NCI-H2171 (cell line): ENCODE measurements around the gene KRT3.
"Not testable (repeated sequence)": the region's sequence is repeated elsewhere in the genome, so short reads cannot be mapped to it uniquely, and the experiment has no call there.

ENCODE experiments used
- DNase-seq: peaks from one replicate; lab custom pipeline; 2025; lab: John Stamatoyannopoulos, UW

The KRT3 gene

DNA sequence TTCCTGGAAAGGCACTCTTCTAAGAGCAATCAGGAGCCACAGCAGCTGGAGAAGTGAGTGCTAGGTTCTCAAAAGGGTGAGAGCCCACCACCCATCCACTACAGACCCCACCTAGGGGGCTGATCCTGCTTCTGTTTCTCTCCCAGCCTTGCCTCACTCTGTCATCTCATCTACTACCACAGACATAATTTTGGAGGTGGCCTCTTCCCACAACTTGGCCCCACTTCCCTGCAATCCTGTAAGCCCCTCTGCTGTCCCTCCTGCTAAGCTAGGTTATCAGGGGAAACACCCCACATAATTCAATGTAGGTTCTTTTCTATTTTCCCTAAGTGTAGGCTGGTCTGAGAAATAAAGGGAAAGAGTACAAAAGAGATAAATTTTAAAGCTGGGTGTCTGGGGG is 35.3 kb downstream of the KRT3 start:
- no peak for DNase-seq

DNA sequence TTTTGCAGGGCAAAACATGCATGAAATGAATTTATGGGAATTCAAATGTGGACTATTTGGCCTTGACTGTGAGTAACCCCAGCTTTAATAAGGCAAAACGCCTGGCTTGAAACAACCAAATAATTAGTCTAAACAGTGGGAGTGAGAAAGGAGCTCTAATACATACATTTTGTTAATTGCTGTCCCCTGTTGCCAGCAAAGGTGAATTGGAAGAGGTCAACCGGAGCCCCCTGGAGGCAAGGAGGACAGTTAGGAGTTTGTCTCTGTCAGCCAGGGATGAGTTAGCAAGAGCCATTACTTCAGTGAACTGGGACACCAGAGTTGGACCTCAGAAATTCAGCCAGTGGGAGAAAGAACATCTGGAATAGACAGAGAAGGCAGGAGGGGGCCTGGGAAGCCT is 36.2 kb downstream of the KRT3 start:
- DNase-seq = no peak

DNA sequence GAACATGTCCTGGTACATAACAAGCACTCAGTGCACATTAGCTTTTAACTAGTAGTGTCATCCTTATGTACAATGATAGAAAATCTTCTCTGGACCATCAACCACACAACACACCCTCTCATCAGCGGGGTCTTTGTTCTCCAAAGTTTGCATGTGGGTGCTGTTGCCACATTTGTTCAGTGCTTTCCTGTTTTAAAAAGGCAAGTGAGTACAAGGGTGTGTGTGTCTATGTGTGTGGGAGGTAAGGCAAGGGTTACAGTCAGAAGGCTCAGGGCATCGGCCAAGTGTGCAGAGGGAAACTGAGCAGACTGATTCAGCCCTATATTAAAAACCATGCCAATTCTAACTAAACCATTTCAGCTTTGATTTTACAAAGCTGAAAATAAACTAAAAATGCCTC is 36.7 kb downstream of the KRT3 start:
- DNase-seq = no peak

DNA sequence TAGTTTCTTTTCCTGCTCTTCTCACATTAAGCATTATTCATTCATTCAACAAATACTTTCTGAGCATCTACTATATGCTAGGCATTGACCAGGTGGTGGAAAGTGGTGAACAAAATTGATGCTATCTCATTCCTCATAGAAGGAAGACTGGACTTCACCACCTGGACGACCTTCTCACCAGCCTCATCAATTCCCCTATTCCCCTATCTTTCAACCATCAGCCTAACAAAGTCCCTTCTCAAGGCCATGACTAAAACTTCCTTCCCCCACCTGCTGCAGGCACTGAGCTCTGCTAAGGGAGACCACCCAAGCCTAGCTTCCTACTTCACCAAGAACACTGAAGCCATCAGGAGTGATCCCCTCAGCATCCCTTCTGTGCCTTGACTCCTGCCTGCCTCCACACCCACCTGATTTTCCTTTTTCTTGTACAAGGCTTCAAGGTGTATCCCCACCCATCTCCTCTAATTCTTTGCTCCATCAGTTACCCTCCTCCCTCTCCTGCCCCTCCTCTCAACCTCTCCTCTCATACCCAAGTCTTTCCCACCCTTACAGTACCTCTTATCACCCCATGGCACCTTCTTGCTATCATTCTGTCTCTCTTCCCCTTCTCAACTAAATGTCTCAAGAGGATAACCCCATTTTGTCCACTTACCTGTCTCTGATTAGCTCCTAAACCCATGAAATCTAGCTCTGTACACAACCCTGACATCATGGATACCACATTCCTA is 38.3 kb downstream of the KRT3 start:
- DNase-seq = no peak

DNA sequence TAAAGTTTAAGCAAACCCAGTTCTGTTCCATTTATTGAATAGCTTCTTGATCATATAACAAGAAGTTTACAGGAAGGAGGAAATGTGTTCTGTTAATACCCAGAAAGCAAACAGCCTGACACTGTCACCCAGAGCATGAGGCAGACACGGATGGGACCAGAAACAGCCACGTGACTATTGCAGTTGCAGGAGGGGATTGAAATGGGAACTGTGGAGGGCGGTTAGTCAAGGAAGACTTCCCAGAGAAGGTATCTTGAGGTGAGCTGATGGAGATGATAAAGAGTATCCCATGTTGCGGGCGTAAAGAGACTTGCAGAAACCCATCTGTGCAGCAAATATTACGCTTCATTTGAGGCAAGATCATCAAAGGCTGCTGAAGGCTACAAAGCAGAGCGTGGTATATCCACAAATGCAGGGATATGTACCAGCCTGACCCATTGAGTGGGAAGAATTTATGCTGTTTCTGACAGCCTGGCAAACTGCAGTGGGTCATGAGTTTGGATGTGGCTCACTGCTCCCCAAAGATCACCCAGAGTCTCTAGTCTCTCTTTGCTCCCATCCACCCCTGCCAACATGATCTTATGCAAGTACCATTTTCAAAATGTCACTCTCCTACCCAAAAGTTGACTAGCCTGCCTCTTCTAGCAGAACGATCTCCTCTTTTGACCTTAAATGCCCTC is 39.5 kb downstream of the KRT3 start:
- no peak for DNase-seq

DNA sequence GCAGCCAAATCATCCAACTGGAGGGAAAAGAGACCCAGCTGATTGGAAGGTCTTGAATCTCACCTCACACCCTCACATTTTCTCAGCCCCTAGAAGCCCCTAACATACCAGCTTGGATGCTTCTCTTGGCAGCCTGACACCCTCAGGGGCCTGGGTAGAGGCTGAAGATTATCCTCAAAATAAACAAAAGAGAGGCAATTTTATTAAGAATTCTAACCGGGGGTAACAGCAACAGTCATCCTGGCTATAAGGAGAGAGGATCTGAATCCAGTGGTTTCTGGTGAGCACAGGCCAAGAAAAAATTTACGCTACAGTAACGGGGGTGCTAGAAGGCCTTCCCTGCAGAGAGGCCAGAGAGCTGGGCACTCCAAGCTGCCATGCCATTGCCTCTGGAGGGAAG is 40.4 kb downstream of the KRT3 start:
- no peak for DNase-seq

DNA sequence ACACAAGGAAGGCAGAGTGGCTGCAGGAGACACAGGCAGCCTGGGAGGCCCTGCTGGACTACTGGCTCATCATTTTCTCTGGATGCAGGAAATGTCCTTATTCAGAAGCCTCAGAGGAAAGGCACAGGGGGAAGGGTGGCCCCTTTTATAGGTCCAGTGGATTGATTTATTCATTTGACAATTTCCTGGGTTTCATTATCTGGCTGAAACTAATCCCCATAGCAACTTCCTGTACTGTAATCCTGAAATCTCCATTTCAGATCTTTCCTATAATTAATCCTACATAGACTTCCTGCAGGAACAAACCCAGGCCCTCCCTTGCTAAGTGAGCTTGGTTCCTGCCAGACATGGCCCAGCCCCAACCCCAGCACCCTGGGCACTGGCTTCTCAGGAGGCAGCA is 41.8 kb downstream of the KRT3 start:
- no peak for DNase-seq

DNA sequence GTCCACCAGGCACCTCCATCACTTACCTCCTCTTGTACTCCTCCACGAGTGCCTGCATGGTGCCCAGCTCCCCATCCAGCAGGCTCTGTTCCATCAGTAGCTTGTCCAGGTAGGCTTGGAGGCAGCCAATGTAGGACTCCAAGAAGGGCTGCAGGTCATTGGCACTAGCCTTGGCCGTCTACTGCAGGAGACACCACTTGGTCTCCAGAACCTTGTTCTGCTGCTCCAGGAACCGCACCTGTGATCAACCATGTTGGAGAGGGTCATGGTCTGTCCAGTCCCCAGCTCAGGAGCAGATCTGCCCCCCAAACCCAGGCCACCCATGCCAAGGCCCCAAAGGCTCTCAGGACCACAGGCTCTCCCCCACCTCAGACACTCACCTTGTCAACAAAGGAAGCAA is 42.6 kb downstream of the KRT3 start:
- no peak for DNase-seq

DNA sequence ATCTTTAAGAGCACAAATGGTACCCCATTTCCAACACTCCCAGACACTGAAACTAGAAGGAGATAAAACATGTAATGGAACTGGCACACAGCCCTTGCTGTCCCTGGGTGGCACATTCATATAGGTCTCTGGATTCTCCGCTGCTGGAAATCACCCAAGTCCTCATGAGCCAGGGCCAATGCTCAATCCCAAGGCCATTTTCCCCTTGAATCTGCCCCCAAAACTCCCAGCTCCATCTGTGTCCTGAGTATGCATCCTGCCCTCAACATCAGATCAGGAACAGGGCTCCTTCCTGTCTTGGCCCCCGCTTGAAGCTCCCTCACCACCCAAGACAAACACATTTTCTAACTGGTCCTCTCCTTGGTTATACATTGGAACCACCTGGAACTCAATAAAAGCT is 43.4 kb downstream of the KRT3 start:
- no peak for DNase-seq

DNA sequence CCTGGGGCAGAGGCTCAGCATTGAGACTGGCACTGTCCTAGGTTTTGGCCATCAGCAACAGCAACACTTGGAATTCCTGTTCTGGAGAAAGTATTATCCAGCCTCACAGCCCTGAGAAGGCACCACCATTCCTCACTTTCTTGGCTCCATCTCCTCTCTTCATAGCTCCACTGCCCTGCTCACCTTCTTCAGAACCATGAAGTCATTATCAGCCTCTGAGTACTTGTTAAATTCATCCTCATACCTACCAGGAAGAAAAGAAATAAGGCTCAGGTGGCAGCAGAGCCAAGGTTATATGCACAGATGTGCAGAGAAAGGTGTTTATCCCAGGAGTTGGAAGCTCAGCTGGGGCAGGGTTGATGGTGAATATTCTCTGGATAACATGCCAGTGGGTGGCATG is 44.1 kb downstream of the KRT3 start:
- no peak for DNase-seq

DNA sequence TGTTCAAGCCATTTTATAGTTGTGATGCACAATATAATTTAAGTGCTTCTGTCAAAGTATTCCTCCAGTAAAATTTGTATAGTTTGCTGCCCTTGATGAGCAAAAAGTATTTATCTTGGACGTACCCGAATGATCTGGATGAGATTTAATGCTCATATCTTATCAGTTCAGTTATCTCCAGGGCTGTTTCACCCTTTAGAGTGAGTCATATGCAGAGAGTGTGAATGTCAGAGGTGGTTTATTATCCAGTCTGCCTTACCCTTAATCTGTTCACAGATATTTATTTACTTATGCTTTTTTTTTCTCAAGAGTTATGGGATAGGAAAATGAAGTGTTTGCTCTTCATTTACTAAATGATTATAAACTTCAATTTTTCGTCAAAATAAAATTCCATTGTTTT is 45.4 kb downstream of the KRT3 start:
- DNase-seq = not testable (repeated sequence)

DNA sequence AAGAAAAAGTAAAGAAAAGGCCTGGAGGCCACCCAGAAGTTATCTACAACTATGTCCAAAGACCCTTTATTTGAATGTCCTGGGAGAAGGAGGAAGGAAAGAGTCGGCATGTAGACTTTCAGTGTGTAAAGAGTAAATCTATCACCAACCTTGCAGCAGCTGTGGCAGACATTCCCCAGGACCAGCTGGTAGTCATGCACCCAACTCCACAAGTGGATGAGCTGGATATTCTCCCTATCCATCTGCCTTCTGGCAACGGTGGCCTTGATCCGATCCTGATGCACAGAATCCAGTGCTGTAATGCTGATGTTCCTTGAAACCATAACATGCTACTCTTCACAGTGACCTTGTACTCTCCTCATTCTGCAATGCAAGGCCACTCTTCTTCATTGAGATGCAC is 46.1 kb downstream of the KRT3 start:
- DNase-seq = no peak

DNA sequence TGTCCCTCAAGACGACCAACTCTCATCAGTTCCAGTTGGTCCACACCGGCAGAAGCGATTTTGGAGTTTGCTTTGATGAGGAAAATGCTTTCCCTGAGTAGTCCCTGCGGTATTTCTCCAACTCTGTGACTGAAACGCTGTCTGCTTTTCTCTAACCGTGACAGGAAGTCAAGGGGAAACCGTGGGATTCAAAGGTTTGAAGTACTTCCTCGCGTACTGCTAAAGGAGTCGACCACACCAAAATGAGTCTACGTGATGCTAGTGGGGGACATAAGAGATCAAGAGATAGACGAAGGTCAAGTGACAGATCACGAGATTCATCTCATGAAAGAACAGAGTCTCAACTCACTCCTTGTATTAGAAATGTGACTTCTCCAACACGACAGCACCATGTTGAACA is 47.3 kb downstream of the KRT3 start:
- DNase-seq = no peak

DNA sequence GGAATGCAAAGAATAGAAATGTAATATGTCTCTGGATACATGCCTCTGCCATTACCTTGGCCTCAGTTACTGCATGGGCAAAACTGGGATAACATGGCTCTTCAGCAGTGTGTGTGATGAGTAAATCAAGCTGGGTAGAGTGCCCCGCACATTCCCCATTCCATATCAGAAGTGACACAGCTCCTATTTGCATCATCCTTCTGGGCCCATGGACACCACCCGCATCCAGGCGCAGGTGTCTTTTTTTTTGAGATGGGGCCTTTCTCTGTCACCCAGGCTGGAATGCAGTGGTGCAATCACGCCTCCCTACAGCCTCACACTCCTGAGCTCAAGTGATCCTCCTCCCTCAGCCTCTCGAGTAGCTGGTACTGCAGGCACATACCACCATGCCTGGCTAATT is 50.4 kb downstream of the KRT3 start:
- no peak for DNase-seq

DNA sequence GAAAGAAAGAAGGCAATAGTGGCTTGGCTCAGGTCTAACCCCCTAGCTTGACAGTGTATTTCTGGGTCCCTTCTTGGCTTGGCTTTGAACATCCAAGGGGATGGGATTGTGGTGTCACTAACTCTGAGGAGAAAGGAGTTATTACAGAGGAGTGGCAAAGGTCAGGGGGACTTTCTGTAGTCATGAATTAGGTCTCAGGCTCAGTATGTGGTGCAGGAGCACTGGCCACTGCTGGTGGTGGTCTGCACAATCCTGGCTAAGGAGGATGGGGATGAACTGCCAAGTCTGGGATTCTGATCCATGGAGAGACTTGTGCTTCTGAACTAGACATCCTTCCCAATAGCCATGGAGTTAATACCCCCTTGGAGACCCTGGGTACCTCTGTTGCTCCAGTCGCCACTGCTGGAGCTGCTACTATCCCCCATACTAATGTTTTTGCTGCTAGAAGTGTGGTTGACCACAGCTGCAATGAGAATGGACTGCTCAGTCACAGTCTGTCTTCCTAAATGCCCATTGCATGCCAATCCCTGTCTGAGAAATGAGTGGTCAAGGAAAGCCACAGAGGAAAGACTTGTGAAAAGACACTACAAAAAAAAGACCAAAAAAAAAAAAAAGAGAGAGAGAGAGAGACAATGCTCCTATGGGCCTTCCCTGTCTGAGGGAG is 51.3 kb downstream of the KRT3 start:
- DNase-seq = no peak

DNA sequence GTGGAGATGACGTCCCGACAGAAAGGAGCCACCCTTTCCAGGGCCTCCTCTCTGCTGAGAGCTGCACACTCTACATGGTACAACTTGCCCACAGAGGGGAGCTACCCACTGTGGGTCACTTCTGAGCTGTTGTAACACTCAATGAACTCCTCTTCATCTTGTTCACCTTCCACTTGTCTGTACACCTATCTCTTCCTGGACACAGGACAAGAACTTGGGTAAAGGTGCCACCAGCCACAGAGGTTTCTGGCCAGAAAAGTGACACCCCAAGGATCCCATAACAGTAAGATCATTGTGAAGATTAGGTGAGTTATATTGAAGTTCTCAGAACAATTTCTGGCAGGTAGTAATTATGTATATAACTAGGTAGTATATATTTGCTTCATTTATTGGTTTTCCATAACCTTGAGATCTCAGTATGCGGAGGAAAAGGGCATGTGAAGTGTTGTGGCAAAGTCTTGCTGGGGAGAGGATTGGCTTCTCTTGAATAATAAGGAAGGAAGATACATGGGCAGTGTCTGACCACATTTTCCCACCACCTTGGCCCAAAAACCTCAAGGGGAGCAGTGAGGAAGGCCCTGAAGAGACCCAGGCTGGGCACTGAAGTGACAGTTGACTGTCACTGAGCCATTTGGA is 53.0 kb downstream of the KRT3 start:
- DNase-seq = no peak

DNA sequence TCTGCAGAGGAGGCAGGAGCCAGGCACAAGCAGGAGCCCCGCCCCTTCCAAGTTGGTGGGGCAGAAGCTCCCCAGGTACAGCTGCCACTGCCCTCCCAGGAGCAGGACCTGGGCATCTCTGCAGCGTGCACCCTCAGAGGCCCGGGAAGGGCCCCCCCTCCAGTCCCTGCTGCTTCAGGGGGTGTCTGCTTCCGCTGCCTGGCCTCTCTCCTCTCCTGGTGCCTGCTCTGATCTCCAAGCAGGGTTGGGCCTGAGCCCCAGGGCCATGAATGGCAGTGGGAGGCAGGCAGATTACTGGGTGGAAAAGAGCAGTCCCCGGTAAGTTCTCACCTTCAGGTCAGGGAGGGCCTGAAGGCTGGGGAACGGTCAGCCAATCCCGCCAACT is 53.7 kb downstream of the KRT3 start:
- no peak for DNase-seq

DNA sequence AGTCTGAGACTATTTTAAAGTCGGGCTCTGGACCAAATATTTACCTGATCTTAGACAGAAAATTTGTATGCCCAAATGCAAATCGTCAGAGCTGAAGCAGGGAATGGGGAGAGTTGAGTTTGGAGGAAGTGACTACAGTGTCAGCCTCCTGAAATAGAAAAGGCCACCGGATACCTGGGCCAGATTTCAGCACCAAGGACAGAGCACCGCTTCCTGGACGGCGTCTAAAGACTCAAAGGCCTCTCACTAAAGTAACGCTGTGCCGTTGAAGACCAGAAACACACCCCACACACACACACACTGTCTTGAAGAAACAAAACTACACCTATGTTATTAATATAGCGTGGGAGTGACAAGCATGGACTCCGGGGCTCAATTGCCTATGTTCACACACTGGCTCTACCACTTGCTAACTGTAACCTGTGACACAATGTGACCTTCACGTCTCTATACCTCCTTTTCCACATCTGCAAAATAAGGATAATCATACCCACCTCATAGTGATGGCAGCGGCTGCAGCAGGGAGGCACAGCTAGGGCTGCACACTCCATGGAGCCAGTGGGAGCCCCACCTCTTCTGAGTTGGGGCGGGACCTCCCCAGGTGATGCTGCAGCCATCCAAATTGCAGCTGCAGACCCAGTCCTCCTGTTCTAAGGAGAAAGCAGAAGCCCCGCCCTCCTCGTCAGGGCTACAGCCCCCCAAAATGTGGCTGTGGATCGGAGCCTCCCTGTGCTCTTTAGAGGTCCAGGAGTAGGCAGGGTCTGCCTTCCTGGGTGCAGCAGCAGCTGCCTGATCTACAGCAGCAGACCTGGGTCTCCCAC is 54.3 kb downstream of the KRT3 start:
- peak; percentile 45 for DNase-seq

DNA sequence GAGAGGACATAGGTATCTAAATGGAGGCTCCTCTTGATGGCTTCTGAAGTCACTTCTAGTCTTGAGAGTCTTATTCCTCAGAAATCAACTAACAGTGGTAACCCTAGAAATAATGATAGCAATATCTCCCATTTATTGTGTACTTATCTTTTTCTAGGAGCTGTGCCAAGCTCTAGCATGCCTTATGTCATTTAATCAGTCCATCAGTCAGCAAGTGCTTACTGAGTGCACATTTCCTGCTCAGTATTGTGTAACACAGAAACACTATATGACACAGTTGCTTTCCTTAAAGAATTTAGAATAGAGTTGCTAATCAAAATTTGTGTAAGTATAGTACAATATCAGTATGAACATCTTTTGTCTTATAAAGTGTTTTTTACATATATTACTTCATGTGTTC is 55.3 kb downstream of the KRT3 start:
- DNase-seq = peak; percentile 83

DNA sequence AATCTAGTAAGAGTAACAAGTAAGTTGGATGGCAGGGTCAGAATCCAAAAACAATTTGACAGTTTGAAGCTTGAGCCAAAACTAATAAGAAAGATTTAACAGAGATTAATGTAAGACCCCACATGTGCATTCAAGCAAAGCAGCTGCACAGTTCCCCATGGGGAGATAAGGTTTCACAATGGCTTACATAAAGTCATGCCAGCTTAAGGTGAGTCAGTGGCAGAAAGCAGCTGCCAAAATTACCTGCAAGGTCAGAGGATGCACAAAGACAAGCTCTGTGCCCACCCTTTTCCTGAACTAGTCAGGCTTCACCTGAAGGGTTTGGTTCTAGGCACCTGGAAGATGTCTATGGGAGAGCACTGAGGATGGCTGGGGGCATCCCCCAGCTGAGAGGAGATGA is 56.0 kb downstream of the KRT3 start:
- DNase-seq = peak; percentile 82
